ENCODE results near the gene ACP2.
A peak's percentile ranks its signal among the peaks of the same experiment; 100 is the strongest.
"Not testable (repeated sequence)": the region's sequence is repeated elsewhere in the genome, so short reads cannot be mapped to it uniquely, and the experiment has no call there.

The ACP2 gene

GRCh38 chr11:47243454-47243853, 5.2 kb downstream of the ACP2 start:
- DNase-seq (ENCODE audit: low spot score), result no peak

GRCh38 chr11:47242596-47243192, 5.9 kb downstream of the ACP2 start:
- peak; percentile 21 for DNase-seq (ENCODE audit: low spot score)

- DNase-seq (ENCODE audit: low spot score), result peak; percentile 5
Observed at GRCh38 chr11:47241841-47242301, 6.7 kb downstream of the ACP2 start.

GRCh38 chr11:47239852-47240251, 8.8 kb downstream of the ACP2 start:
- no peak for DNase-seq (ENCODE audit: low spot score)

- DNase-seq (ENCODE audit: low spot score), result no peak
Observed at GRCh38 chr11:47236482-47236881, 12.1 kb downstream of the ACP2 start.

GRCh38 chr11:47235163-47235562, 13.5 kb downstream of the ACP2 start:
- no peak for DNase-seq (ENCODE audit: low spot score)

- DNase-seq (ENCODE audit: low spot score), result no peak
Observed at GRCh38 chr11:47234669-47235100, 13.9 kb downstream of the ACP2 start.

- DNase-seq (ENCODE audit: low spot score), result peak; percentile 49
Observed at GRCh38 chr11:47233989-47234668, 14.5 kb downstream of the ACP2 start.

- no peak for DNase-seq (ENCODE audit: low spot score)
Observed at GRCh38 chr11:47233051-47233450, 15.6 kb downstream of the ACP2 start.

GRCh38 chr11:47229161-47229560, 19.5 kb downstream of the ACP2 start:
- DNase-seq (ENCODE audit: low spot score), result no peak

- no peak for DNase-seq (ENCODE audit: low spot score)
Observed at GRCh38 chr11:47225552-47226400, 22.8 kb downstream of the ACP2 start.

GRCh38 chr11:47222696-47223095, 25.9 kb downstream of the ACP2 start:
- no peak for DNase-seq (ENCODE audit: low spot score)

- DNase-seq (ENCODE audit: low spot score), result no peak
Observed at GRCh38 chr11:47220401-47220821, 28.2 kb downstream of the ACP2 start.

- DNase-seq (ENCODE audit: low spot score), result peak; percentile 61
Observed at GRCh38 chr11:47216121-47216798, 32.4 kb downstream of the ACP2 start.

GRCh38 chr11:47215366-47215910, 33.2 kb downstream of the ACP2 start:
- DNase-seq (ENCODE audit: low spot score), result no peak

- peak; percentile 91 for DNase-seq (ENCODE audit: low spot score)
Observed at GRCh38 chr11:47213950-47214565, 34.6 kb downstream of the ACP2 start.

GRCh38 chr11:47212938-47213337, 35.7 kb downstream of the ACP2 start:
- DNase-seq (ENCODE audit: low spot score), result no peak

- no peak for DNase-seq (ENCODE audit: low spot score)
Observed at GRCh38 chr11:47208628-47209027, 40.0 kb downstream of the ACP2 start.

GRCh38 chr11:47208008-47208552, 40.5 kb downstream of the ACP2 start:
- DNase-seq (ENCODE audit: low spot score), result not testable (repeated sequence)

- DNase-seq (ENCODE audit: low spot score), result no peak
Observed at GRCh38 chr11:47207459-47207858, 41.2 kb downstream of the ACP2 start.

- not testable (repeated sequence) for DNase-seq (ENCODE audit: low spot score)
Observed at GRCh38 chr11:47206577-47206976, 42.0 kb downstream of the ACP2 start.

Measured in D341Med (cell line).